GM18858 (cell line): Measurements from ENCODE around the gene ANKRD1.

ENCODE experiments used
- ATAC-seq: cut with Tn5 transposase; IDR thresholded peaks from one replicate; pipeline ENCODE4 v1.9.1; 2021; ENCODE audit not compliant: unreplicated experiment

Gene ANKRD1

DNA sequence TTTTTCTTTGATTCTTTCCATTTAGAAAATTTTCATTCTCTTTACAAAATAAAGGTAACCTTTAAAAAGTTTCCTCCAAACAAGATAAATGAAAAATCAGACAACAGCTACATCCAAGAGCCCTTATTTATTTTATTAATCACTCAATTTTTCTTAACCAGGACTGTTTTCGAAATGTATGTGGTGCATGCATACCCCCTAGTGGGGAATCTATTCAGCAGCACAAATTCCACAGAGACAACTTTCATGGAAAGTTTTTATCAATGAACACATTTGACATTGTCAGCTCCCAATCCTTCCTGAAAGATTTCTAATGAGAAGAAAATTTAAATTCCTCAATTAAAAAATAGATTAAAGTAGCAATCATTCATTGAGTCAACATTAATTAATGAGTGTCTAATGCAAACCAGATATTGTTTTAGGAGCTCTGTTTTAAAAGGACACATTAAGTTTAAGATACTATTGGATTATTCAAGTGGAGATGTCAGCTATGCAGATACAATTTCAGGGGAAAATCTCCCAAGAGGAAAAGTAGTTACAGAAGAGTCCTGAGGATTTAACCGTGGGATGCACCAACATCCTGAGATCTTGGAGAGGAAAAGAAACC is 57.9 kb downstream of the ANKRD1 start:
- ATAC-seq: no peak
